ENCODE results near the gene CNTF.

The CNTF gene

DNA sequence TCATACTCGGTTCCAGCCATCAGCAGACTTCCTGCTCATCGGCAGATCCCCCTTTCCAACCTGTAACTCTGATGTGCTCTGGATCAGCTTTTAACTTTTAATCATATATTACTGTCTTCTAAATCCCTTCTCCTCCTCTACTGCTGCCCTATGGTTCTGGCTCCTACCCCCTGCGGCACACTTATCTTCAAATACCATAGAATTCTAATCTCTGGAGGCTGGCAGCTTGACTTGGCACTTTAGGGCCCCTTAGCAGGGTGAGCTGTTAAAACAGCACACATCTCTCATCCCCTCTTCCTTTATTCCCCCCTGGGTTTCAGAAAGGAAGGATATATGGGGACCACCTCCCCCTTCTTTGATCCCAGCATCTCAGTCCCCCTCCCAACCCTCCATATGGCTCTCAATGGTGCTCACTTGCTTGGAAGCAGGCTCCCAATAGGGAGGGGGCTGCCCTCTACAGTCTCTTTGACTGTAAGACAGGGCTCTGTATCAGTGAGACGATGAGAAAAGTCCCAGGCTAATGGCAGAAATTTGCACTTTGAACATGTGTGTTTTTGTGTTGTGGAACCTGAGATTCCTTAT, 4.4 kb upstream of the CNTF start:
- Histone ChIP-seq H4K20me1 (ENCODE audit: insufficient read depth, low read length) (no peaks in the 10 kb centered on the region), H3K9me3 (ENCODE audit: insufficient read depth, low read length, severe bottlenecking) (no peaks in the 10 kb centered on the region), H2AFZ (ENCODE audit: low read depth, low read length) (no peak overlapping the region), H3K27ac (ENCODE audit: low read length) (no peak overlapping the region), H3K27me3 (ENCODE audit: insufficient read depth, low read length, poor library complexity) (no peaks in the 10 kb centered on the region), H3K4me3 (ENCODE audit: low read depth in 1 of 2, low read length in 2 of 2) (no peak overlapping the region), H3K4me1 (ENCODE audit: insufficient read depth, low read length) (no peaks in the 10 kb centered on the region), H3K4me2 (ENCODE audit: insufficient read depth, low read length) (no peak overlapping the region), H3K79me2 (ENCODE audit: insufficient read depth, low read length) (0 out of 2 replicates have a peak, but pooled peaks cover 2% of the 10 kb centered on the region), H3K36me3 (ENCODE audit: insufficient read depth, low read length) (peaks cover 99% of the 10 kb centered on the region), H3K9ac (ENCODE audit: low read depth, low read length) (no peak overlapping the region)
- no peak for DNase-seq
- TF ChIP-seq CTCF (IDR thresholded peaks at IDR 0.05; ENCODE audit: borderline replicate concordance, extremely low read depth, low read length, poor library complexity, severe bottlenecking) = peak; percentile 28
- no peak for TF ChIP-seq EZH2 (IDR thresholded peaks at IDR 0.05; ENCODE audit: borderline replicate concordance, low read depth, low read length, severe bottlenecking)
- peak; percentile 45; the same call in 1 of the 3 replicates for ATAC-seq (ENCODE audit: insufficient read depth, low read depth)

- H3K4me2 ChIP-seq (ENCODE audit: insufficient read depth, low read length) = no peak overlapping the region
- H3K27ac ChIP-seq (ENCODE audit: low read length) = no peak overlapping the region
- H3K36me3 ChIP-seq (ENCODE audit: insufficient read depth, low read length) = peaks cover 93% of the 10 kb centered on the region
- H4K20me1 ChIP-seq (ENCODE audit: insufficient read depth, low read length) = no peaks in the 10 kb centered on the region
- no peak overlapping the region for H3K9ac ChIP-seq (ENCODE audit: low read depth, low read length)
- no peak overlapping the region for H3K4me3 ChIP-seq (ENCODE audit: low read depth in 1 of 2, low read length in 2 of 2)
- H3K27me3 ChIP-seq (ENCODE audit: insufficient read depth, low read length, poor library complexity) = no peaks in the 10 kb centered on the region
- no peak for DNase-seq
- H3K9me3 ChIP-seq (ENCODE audit: insufficient read depth, low read length, severe bottlenecking) = no peaks in the 10 kb centered on the region
- no peak for ATAC-seq (ENCODE audit: insufficient read depth, low read depth)
- no peaks in the 10 kb centered on the region for H3K79me2 ChIP-seq (ENCODE audit: insufficient read depth, low read length)
- H2AFZ ChIP-seq (ENCODE audit: low read depth, low read length) = no peak overlapping the region
- no peak for TF ChIP-seq CTCF (IDR thresholded peaks at IDR 0.05; ENCODE audit: borderline replicate concordance, extremely low read depth, low read length, poor library complexity, severe bottlenecking)
- no peak for TF ChIP-seq EZH2 (IDR thresholded peaks at IDR 0.05; ENCODE audit: borderline replicate concordance, low read depth, low read length, severe bottlenecking)
- no peaks in the 10 kb centered on the region for H3K4me1 ChIP-seq (ENCODE audit: insufficient read depth, low read length)
Measured at GRCh38 chr11:58621586-58622262, 741 bp upstream of the CNTF start.

DNA sequence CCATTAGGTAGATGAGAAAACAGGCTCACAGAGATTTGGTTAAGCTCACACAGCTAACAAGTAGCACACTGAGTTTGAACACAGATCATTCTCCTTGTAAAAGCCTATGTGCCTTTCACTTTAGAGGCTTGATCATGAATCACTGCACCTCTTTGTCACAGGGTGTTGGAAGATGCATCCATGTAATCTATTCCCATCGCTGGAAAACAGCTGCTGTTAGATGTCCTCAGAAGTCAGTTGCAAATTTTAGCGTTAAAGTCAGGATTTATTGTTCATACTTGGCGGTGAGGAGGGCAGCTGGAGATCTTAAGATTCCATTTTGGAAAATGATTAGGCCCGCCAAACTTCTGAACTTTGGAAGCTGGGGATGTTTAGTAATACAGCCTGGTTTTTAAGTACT, 2.6 kb downstream of the CNTF start:
- Histone ChIP-seq H3K79me2 (ENCODE audit: insufficient read depth, low read length) (no peaks in the 10 kb centered on the region), H3K4me3 (ENCODE audit: low read depth in 1 of 2, low read length in 2 of 2) (no peak overlapping the region), H3K9me3 (ENCODE audit: insufficient read depth, low read length, severe bottlenecking) (no peaks in the 10 kb centered on the region), H3K27ac (ENCODE audit: low read length) (no peak overlapping the region), H3K9ac (ENCODE audit: low read depth, low read length) (no peak overlapping the region), H3K4me2 (ENCODE audit: insufficient read depth, low read length) (no peak overlapping the region), H4K20me1 (ENCODE audit: insufficient read depth, low read length) (no peaks in the 10 kb centered on the region), H3K4me1 (ENCODE audit: insufficient read depth, low read length) (no peaks in the 10 kb centered on the region), H2AFZ (ENCODE audit: low read depth, low read length) (no peak overlapping the region), H3K27me3 (ENCODE audit: insufficient read depth, low read length, poor library complexity) (no peaks in the 10 kb centered on the region), H3K36me3 (ENCODE audit: insufficient read depth, low read length) (peaks cover 71% of the 10 kb centered on the region)
- no peak for ATAC-seq (ENCODE audit: insufficient read depth, low read depth)
- DNase-seq = no peak
- TF ChIP-seq EZH2 (IDR thresholded peaks at IDR 0.05; ENCODE audit: borderline replicate concordance, low read depth, low read length, severe bottlenecking) (no peak), CTCF (IDR thresholded peaks at IDR 0.05; ENCODE audit: borderline replicate concordance, extremely low read depth, low read length, poor library complexity, severe bottlenecking) (no peak)

Data from DND-41 (cell line).